Parathyroid adenoma (tissue), 2 donors: ENCODE results near the gene SENP5.

ENCODE experiments used
- H2AFZ ChIP-seq: fragments of 300-600 bp; sonication (generic); one replicate; pipeline ENCODE4 v1.7.0; 2017; ENCODE audit warnings: antibody characterized with exemption, mild to moderate bottlenecking
- H3K27ac ChIP-seq: fragments of 300-600 bp; sonication (generic); one replicate; pipeline ENCODE4 v1.7.0; 2017
- H3K27me3 ChIP-seq: fragments of 300-600 bp; sonication (generic); one replicate; pipeline ENCODE4 v1.7.0; 2017; ENCODE audit warnings: low read length; ENCODE audit not compliant: control insufficient read depth, insufficient read depth
- H3K36me3 ChIP-seq: fragments of 300-600 bp; sonication (generic); one replicate; pipeline ENCODE4 v1.7.0; 2017; ENCODE audit warnings: low read length; ENCODE audit not compliant: control insufficient read depth, insufficient read depth
- H3K4me1 ChIP-seq: fragments of 300-600 bp; sonication (generic); one replicate; pipeline ENCODE4 v1.7.0; 2017; ENCODE audit warnings: control low read depth
- H3K4me2 ChIP-seq: fragments of 300-600 bp; sonication (generic); one replicate; pipeline ENCODE4 v1.7.0; 2017; ENCODE audit warnings: low read length
- H3K4me3 ChIP-seq: fragments of 300-600 bp; sonication (generic); one replicate; pipeline ENCODE4 v1.7.0; 2017; ENCODE audit warnings: low read depth, low read length
- H3K79me2 ChIP-seq: fragments of 300-600 bp; sonication (generic); one replicate; pipeline ENCODE4 v1.7.0; 2017; ENCODE audit warnings: control low read depth
- H3K9ac ChIP-seq: fragments of 300-600 bp; sonication (generic); one replicate; pipeline ENCODE4 v1.7.0; 2017; ENCODE audit warnings: mild to moderate bottlenecking
- H3K9me3 ChIP-seq: fragments of 300-600 bp; sonication (generic); one replicate; pipeline ENCODE4 v1.7.0; 2017; ENCODE audit warnings: low read length; ENCODE audit not compliant: control insufficient read depth
- TF ChIP-seq, protein P1 (sequence below): fragments of 300-600 bp; sonication (generic); IDR thresholded peaks from one replicate; pipeline ENCODE4 v1.7.0; 2017; ENCODE audit warnings: antibody characterized with exemption, mild to moderate bottlenecking
- donor health status: primary hyperparathyroidism.

SENP5 gene

DNA sequence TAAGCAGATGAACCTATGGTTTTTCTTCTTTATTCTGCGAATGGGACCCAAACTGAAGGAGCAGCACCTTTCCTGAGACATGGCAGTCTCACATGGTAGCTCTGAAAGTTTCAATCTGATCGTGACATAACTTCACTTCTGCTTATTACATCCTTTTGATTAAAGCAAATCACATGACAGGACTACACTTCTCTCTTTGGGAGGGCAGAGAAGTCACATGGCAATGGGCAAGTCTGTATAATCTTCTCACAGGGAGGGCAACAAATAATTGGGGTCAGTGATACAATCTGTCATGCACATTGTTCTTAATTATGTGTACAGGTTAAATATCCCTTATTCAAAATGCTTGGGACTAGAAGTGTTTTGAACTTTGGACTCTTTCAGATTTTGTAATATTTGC is 53.0 kb downstream of the SENP5 start:
- peaks cover 6% of the 10 kb centered on the region for H3K79me2 ChIP-seq
- H3K36me3 ChIP-seq: no peaks in the 10 kb centered on the region
- no peak overlapping the region for H2AFZ ChIP-seq
- TF ChIP-seq, protein P1, sequence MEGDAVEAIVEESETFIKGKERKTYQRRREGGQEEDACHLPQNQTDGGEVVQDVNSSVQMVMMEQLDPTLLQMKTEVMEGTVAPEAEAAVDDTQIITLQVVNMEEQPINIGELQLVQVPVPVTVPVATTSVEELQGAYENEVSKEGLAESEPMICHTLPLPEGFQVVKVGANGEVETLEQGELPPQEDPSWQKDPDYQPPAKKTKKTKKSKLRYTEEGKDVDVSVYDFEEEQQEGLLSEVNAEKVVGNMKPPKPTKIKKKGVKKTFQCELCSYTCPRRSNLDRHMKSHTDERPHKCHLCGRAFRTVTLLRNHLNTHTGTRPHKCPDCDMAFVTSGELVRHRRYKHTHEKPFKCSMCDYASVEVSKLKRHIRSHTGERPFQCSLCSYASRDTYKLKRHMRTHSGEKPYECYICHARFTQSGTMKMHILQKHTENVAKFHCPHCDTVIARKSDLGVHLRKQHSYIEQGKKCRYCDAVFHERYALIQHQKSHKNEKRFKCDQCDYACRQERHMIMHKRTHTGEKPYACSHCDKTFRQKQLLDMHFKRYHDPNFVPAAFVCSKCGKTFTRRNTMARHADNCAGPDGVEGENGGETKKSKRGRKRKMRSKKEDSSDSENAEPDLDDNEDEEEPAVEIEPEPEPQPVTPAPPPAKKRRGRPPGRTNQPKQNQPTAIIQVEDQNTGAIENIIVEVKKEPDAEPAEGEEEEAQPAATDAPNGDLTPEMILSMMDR: no peak
- no peak overlapping the region for H3K4me3 ChIP-seq
- no peaks in the 10 kb centered on the region for H3K27me3 ChIP-seq
- H3K4me2 ChIP-seq: no peak overlapping the region
- no peaks in the 10 kb centered on the region for H3K9me3 ChIP-seq
- H3K4me1 ChIP-seq: no peaks in the 10 kb centered on the region
- no peak overlapping the region for H3K27ac ChIP-seq
- no peak overlapping the region for H3K9ac ChIP-seq

DNA sequence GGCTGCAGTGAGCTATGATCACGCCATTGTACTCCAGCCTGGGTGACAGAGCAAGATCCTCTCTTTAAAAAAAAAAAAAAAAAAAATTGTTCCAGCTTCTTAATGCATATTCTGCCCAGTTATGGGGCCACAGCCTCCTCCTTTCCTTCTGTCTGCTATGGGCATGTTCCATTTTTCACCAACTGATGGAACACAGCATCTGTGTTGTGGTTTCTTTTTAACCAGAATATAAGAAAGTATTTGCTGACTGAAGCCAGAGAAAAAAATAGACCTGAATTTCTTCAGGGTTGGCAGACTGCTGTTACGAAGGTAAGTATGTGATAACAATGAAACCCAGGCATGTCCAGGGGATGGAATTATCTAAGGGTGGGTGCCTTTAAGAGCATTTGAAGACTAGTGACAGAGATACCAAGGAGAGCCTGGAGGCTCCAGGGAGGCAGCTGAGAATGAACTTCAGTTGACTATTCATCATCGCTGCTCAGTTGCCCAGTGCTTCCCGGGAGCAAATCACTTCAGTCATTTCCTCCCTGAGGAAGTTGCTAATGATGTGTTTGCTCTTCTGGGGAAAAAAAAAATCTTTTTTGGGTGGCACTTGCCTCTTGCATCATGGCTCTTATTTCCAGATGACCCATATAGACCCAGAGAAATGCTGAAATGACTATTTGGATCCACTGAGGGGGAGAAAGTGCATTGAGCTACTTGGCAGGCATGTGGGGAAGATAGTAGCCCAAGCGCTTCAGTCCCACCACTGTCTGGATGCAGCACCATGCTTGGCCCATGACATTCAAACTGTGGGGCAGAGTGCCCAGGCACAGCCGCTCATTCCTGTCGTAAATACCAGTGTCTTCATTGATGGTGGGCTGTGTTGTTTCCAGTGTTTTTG is 60.1 kb downstream of the SENP5 start:
- no peaks in the 10 kb centered on the region for H3K36me3 ChIP-seq
- no peak overlapping the region for H3K9ac ChIP-seq
- no peak overlapping the region for H3K4me2 ChIP-seq
- no peak overlapping the region for H3K4me3 ChIP-seq
- no peaks in the 10 kb centered on the region for H3K4me1 ChIP-seq
- no peak overlapping the region for H2AFZ ChIP-seq
- H3K79me2 ChIP-seq: peaks cover 6% of the 10 kb centered on the region
- no peaks in the 10 kb centered on the region for H3K9me3 ChIP-seq
- H3K27ac ChIP-seq: no peak overlapping the region
- H3K27me3 ChIP-seq: no peaks in the 10 kb centered on the region
- TF ChIP-seq, protein P1: no peak

DNA sequence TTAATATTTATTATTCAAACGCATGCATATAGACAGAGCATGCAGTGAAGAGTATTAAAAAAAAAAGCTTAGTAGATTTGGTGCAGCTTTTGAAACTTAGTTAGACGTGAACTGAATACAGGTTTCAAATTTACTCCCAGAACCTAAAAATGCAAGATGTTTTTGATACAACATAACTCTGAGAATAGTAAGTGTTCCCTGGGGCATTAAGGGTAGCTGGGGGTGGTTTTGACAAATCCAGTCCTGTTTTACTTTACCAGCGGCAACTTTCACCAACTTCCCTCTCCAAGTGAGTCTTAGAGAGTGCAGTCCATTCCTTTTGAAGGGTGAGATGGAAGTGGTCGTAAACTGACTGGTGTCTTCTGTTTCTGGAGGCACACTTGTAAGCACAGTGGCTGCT is 63.4 kb downstream of the SENP5 start:
- no peak overlapping the region for H3K4me2 ChIP-seq
- H3K9ac ChIP-seq: no peak overlapping the region
- no peaks in the 10 kb centered on the region for H3K4me1 ChIP-seq
- TF ChIP-seq, protein P1: no peak
- H3K4me3 ChIP-seq: no peak overlapping the region
- H3K79me2 ChIP-seq: no peaks in the 10 kb centered on the region
- H3K9me3 ChIP-seq: no peaks in the 10 kb centered on the region
- H3K36me3 ChIP-seq: no peaks in the 10 kb centered on the region
- H3K27me3 ChIP-seq: no peaks in the 10 kb centered on the region
- H3K27ac ChIP-seq: no peak overlapping the region
- no peak overlapping the region for H2AFZ ChIP-seq

DNA sequence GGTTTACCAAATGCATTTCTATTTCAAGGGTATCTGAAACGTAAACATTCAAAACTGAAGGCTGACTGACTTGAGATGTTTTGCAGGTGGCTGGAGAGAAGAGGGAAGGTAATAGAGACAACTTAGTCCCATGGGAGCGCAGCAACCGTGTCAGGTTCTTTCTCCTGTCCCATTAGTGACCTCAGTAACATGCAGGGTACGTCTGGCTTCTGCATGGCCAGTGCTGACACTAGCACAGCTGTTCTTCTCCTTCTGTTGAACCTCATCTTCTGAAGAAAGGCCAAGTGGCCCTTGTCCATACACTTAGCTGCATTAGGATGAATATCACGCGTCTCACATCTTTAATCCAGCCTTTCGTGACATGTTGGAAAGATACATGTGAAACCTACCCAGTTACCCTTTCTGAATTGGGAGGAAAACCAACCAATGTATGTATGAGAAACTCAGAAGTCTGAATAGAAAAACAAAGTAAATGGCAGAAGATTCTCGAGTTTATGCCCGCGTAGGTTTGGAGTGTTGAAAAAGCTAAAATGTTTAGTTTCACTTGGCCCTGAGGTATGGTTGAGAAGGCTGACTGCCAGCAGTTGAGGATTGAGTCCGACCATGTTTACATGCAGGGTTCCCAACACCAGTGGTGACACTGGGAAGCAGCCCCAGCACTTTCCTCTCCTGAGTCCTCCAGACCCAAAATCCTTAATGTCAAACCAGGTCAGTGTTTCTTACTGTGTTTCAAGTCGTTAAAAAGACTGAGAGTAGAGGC is 64.3 kb downstream of the SENP5 start:
- Histone ChIP-seq H3K36me3 (no peaks in the 10 kb centered on the region), H3K4me1 (no peaks in the 10 kb centered on the region), H3K9ac (no peak overlapping the region), H3K4me3 (no peak overlapping the region), H3K79me2 (no peaks in the 10 kb centered on the region), H3K27me3 (no peaks in the 10 kb centered on the region), H2AFZ (no peak overlapping the region), H3K27ac (no peak overlapping the region), H3K9me3 (no peaks in the 10 kb centered on the region), H3K4me2 (no peak overlapping the region)
- TF ChIP-seq, protein P1: no peak
